ENCODE results near the gene RASA3.

The RASA3 gene

DNA sequence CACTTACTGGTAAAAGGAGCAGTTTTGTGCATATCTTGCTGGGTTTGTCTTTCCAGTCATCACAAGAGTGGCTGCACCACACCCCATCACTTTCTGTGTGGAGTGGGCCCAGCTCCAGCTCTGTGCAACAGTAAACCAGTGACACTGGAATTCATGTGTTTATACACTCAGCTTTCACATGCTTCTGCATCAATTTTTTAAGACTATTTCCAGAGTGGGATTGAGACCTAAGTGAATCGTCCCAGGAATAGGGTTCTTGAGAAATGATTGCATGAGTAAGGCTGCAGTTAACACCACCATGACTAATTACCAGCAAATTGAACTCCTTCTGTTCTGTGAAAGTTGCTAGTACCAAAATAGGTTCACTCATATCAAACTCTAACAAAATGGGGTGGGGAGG, 41.3 kb upstream of the RASA3 start:
- peaks cover 16% of the 10 kb centered on the region for H3K27me3 Mint-ChIP-seq (ENCODE audit: low read depth, poor library complexity)
- TF ChIP-seq, protein P1, sequence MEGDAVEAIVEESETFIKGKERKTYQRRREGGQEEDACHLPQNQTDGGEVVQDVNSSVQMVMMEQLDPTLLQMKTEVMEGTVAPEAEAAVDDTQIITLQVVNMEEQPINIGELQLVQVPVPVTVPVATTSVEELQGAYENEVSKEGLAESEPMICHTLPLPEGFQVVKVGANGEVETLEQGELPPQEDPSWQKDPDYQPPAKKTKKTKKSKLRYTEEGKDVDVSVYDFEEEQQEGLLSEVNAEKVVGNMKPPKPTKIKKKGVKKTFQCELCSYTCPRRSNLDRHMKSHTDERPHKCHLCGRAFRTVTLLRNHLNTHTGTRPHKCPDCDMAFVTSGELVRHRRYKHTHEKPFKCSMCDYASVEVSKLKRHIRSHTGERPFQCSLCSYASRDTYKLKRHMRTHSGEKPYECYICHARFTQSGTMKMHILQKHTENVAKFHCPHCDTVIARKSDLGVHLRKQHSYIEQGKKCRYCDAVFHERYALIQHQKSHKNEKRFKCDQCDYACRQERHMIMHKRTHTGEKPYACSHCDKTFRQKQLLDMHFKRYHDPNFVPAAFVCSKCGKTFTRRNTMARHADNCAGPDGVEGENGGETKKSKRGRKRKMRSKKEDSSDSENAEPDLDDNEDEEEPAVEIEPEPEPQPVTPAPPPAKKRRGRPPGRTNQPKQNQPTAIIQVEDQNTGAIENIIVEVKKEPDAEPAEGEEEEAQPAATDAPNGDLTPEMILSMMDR (IDR thresholded peaks at IDR 0.05) = no peak

DNA sequence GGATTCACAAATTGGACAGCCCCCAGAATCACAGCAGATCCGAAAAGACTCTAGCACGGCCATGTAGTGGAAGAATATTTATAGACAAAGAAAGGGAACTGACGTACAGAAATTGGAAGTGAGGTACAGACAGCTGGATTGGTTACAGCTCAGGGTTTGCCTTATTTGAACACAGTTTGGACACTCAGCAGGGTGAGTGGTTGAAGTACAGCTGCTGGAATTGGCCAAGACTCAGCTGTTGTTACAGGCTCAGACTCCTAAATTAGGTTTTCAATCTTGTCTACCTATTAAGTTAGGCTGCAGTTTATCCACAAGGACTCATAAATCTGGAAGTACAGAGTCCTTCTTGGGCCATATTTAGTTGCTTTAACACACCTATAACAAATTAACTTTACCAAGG, 40.8 kb upstream of the RASA3 start:
- Mint-ChIP-seq H3K9me3 (peaks cover 31% of the 10 kb centered on the region), H3K27ac (no peak overlapping the region), H3K4me3 (no peak overlapping the region), H3K27me3 (ENCODE audit: low read depth, poor library complexity) (peaks cover 13% of the 10 kb centered on the region), H3K36me3 (ENCODE audit: low read depth) (peaks cover 5% of the 10 kb centered on the region), H3K4me1 (no peaks in the 10 kb centered on the region)
- TF ChIP-seq, protein P1 (IDR thresholded peaks at IDR 0.05) = no peak
- no peak for DNase-seq

More for the DNA sequence above, 41.3 kb upstream of the RASA3 start:
- H3K4me3 Mint-ChIP-seq = no peak overlapping the region
- H3K4me1 Mint-ChIP-seq = peaks cover 4% of the 10 kb centered on the region
- H3K9me3 Mint-ChIP-seq = peaks cover 31% of the 10 kb centered on the region
- no peak for DNase-seq
- H3K36me3 Mint-ChIP-seq (ENCODE audit: low read depth) = peaks cover 5% of the 10 kb centered on the region
- H3K27ac Mint-ChIP-seq = no peak overlapping the region

DNA sequence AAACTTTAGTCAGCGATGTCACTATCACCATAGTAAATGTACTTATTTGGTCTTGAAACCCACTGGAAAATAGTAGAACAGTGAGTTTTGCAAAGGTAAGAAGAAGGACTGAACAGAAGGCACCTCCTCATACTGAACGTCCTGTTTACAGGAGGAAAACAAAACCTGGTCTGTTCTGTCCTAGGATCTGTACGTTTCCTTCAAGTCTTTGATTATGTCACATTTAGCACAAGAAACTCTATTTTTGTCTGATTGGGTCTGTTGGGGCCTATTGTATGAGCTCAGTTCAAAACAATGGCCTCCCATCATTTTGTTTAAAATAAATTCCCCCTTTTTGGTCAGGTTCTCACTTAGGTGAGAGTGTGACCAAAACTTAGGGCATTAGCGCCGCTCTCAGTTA, 35.5 kb upstream of the RASA3 start:
- TF ChIP-seq, protein P1 (IDR thresholded peaks at IDR 0.05) = no peak
- Mint-ChIP-seq H3K9me3 (peaks cover 13% of the 10 kb centered on the region), H3K27ac (no peak overlapping the region), H3K36me3 (ENCODE audit: low read depth) (peaks cover under 1% of the 10 kb centered on the region), H3K27me3 (ENCODE audit: low read depth, poor library complexity) (peaks cover 5% of the 10 kb centered on the region), H3K4me3 (no peak overlapping the region), H3K4me1 (peaks cover 20% of the 10 kb centered on the region)
- no peak for DNase-seq

DNA sequence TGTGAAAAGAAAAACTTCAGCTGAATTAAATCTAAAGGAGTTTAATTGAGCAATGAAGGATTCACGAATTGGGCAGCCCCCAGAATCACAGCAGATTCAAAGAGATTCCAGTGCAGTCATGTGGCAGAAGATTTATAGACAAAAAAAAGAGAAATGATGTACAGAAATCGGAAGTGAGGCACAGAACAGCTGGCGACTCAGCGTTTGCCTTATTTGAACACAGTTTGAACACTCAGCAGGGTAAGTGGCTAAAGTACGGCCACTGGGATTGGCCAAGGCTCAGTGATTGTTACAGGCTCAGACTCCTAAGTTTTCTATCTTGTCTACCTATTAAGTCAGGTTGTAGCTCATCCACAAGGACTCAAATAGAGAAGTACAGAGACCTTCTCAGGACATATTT, 35.0 kb upstream of the RASA3 start:
- H3K9me3 Mint-ChIP-seq = peaks cover 9% of the 10 kb centered on the region
- H3K4me3 Mint-ChIP-seq = no peak overlapping the region
- H3K27ac Mint-ChIP-seq = no peak overlapping the region
- H3K4me1 Mint-ChIP-seq = peaks cover 25% of the 10 kb centered on the region
- TF ChIP-seq, protein P1 (IDR thresholded peaks at IDR 0.05) = no peak
- H3K27me3 Mint-ChIP-seq (ENCODE audit: low read depth, poor library complexity) = peaks cover 5% of the 10 kb centered on the region
- DNase-seq = no peak
- no peaks in the 10 kb centered on the region for H3K36me3 Mint-ChIP-seq (ENCODE audit: low read depth)

DNA sequence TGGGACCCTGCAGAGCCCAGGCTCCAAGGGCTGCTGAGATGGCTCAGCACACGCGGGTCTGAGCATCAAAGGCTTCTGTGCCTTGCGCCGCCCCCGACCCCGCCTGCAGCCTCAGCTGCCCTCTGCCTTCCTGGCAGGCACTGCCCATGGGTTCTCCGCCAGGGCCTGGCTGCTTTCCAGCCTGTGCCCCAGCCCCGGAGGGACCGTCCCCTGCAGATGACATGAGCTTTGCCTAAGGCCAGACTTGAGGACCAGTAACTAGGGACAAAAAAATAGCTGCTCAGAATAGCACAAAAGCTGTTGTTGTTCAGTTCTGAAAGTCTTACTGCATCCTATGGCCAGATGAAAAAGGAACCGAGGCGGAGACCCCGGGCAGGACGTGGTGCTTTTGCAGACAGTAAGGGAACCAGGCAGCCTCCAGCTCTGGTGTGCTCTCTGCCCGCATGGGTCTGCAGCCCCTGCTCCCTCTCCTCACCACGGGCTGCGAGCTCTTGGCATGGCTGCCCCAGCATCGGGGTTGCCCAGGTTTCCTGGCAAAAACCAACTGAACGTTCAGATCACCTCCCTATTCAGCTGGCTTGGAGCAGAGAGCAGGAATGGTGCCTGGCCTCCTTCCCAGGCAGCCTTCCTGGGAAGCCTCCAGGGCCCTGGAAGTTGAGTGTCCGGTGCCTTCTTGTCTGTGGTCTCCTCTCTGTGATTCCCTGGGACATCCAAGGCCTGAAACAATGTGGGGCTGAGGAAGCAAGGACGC, 34.1 kb upstream of the RASA3 start:
- TF ChIP-seq, protein P1 (IDR thresholded peaks at IDR 0.05) = no peak
- H3K36me3 Mint-ChIP-seq (ENCODE audit: low read depth) = no peaks in the 10 kb centered on the region
- no peak overlapping the region for H3K27ac Mint-ChIP-seq

More for the DNA sequence above, 34.1 kb upstream of the RASA3 start:
- Mint-ChIP-seq H3K27me3 (ENCODE audit: low read depth, poor library complexity) (peaks cover 5% of the 10 kb centered on the region), H3K4me1 (peaks cover 34% of the 10 kb centered on the region), H3K4me3 (no peak overlapping the region), H3K9me3 (peaks cover under 1% of the 10 kb centered on the region)
- no peak for DNase-seq
